ENCODE measurements around the gene EFNA2. TPM values are rescaled to one million over a fixed set of nuclear protein-coding genes. Genes with fewer than 3 reads are reported as not detected.
"Not testable (repeated sequence)": the region's sequence is repeated elsewhere in the genome, so short reads cannot be mapped to it uniquely, and the experiment has no call there.

EFNA2 gene
- polyA plus RNA-seq, 1 donor (not counting 4 experiments of a cell fraction or from before 2014, with no cell fraction given): not detected

DNA sequence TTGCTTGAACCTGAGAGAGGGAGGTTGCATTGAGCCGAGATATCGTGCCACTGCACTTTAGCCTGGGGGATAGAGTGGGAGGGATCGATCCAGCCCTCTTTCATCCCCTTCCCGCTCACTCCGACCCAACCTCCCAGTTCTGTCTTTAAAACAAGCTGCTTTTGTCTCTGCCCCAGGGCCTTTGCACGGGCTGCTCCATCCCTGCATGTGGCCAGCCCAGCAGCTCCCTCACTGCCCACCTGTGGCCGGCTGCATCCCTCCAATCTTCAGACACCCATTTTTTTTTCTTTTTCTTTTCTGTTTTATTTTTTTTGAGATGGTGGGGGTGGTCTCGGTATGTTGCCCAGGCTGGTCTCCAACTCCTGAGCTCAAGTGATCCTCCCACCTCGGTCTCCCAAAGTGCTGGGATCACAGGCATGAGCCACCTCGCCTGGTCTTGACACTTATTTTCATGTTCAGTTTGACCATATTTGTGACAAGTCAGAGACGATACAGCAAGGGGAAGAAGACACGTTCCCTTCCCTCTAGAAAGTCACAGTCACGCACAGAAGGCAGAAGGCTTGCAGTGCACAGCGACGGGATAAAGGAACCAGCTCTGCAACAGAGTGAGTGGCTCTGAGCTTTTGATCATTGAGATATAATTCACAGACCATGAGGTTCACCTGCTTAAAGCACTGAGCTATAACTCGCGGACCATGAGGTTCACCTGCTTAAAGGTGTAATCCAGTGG, 31.8 kb downstream of the EFNA2 start:
- no peaks in the 10 kb centered on the region for H3K9me1 ChIP-seq (ENCODE audit: control insufficient read depth, extremely low read depth, insufficient read depth, low read length)
- DNase-seq (ENCODE audit: low read depth, low spot score) (no peak), FAIRE-seq (no peak)
- H3K9me3 ChIP-seq (ENCODE audit: control insufficient read depth, low read depth, low read length): no peaks in the 10 kb centered on the region
- peaks cover 18% of the 10 kb centered on the region for H3K4me1 ChIP-seq (ENCODE audit: control insufficient read depth, extremely low read depth, insufficient read depth, low read length)
- peaks cover 34% of the 10 kb centered on the region for H3K27me3 ChIP-seq (ENCODE audit: control insufficient read depth, extremely low read depth, insufficient read depth, low read length)
- dilution Hi-C loops (cut with MboI; ENCODE audit: extremely low pct_ligation_motif_present, low sequenced_read_pairs): no loop called here
- no peaks in the 10 kb centered on the region for H3K79me2 ChIP-seq (ENCODE audit: control insufficient read depth, insufficient read depth, low read length)
- H3K27ac ChIP-seq (ENCODE audit: control insufficient read depth, insufficient read depth, low read length): no peak overlapping the region
- no peak overlapping the region for H3K9ac ChIP-seq (ENCODE audit: control insufficient read depth, extremely low read depth, insufficient read depth, low read length)
- no peaks in the 10 kb centered on the region for H3K36me3 ChIP-seq (ENCODE audit: control insufficient read depth in 2 of 2, extremely low read depth in 1 of 2, insufficient read depth in 2 of 2, low read length in 2 of 2)
- no peaks in the 10 kb centered on the region for H4K20me1 ChIP-seq (ENCODE audit: control insufficient read depth, extremely low read depth, insufficient read depth, low read length)
- H2AFZ ChIP-seq (ENCODE audit: control insufficient read depth, low read length): no peak overlapping the region
- TF ChIP-seq, protein P1, sequence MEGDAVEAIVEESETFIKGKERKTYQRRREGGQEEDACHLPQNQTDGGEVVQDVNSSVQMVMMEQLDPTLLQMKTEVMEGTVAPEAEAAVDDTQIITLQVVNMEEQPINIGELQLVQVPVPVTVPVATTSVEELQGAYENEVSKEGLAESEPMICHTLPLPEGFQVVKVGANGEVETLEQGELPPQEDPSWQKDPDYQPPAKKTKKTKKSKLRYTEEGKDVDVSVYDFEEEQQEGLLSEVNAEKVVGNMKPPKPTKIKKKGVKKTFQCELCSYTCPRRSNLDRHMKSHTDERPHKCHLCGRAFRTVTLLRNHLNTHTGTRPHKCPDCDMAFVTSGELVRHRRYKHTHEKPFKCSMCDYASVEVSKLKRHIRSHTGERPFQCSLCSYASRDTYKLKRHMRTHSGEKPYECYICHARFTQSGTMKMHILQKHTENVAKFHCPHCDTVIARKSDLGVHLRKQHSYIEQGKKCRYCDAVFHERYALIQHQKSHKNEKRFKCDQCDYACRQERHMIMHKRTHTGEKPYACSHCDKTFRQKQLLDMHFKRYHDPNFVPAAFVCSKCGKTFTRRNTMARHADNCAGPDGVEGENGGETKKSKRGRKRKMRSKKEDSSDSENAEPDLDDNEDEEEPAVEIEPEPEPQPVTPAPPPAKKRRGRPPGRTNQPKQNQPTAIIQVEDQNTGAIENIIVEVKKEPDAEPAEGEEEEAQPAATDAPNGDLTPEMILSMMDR (optimal IDR thresholded peaks at IDR 0.05 in 1 of 3, IDR thresholded peaks at IDR 0.05 in 1 of 3, conservative IDR thresholded peaks at IDR 0.05 in 1 of 3; ENCODE audit: extremely low read depth in 1 of 3, insufficient read depth in 2 of 3, low read length in 3 of 3): no peak
- TF ChIP-seq EZH2 (IDR thresholded peaks at IDR 0.05; ENCODE audit: low read length): no peak
- no peak overlapping the region for H3K4me2 ChIP-seq (ENCODE audit: control insufficient read depth, extremely low read depth, insufficient read depth, low read depth, low read length)
- no peak overlapping the region for H3K4me3 ChIP-seq (ENCODE audit: control insufficient read depth in 2 of 3, extremely low read depth in 1 of 3, insufficient read depth in 2 of 3, low read depth in 1 of 3, low read length in 3 of 3)

DNA sequence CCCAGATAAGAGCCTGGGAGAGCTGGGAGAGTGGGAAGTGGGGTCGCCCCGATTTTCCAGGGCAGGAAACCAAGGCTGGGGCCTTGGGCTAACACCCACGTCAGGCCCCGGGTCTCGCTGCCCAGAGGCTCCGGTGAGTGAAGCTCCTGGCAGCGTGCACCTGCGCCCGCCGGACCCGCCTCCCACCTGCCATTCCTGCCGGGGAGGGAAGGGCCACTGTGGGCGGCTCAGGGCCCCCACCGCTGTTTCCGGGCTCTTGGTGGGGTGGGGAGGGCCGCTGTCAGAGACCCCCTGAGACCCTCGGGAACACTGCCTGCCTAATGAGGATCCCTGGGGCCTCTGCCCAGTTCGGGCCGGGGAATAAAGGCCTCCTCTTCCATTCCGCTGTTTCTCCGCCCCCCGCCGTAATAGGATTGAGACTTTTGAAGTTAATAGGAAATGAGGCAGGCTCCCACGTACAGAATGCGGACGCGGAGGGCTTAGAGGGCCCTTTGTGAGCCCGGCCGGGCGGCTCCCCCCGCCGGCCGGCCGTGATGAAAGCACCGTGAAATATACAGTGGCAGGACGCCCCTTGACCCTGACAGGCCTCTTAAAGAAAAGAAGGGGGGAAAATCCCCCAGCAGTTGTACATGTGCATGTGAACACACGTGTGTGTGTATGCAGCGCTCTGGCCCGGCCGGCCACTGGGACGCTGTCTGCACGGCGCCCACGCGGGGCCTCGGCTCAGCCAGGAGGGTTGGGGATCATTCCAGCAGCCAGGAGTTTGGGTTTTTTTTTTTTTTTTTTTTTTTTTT, 33.2 kb downstream of the EFNA2 start:
- Histone ChIP-seq H3K4me2 (ENCODE audit: control insufficient read depth, extremely low read depth, insufficient read depth, low read depth, low read length) (no peak overlapping the region), H4K20me1 (ENCODE audit: control insufficient read depth, extremely low read depth, insufficient read depth, low read length) (no peaks in the 10 kb centered on the region), H3K9me1 (ENCODE audit: control insufficient read depth, extremely low read depth, insufficient read depth, low read length) (no peaks in the 10 kb centered on the region), H3K9me3 (ENCODE audit: control insufficient read depth, low read depth, low read length) (no peaks in the 10 kb centered on the region), H2AFZ (ENCODE audit: control insufficient read depth, low read length) (no peak overlapping the region), H3K4me1 (ENCODE audit: control insufficient read depth, extremely low read depth, insufficient read depth, low read length) (peaks cover 7% of the 10 kb centered on the region), H3K27ac (ENCODE audit: control insufficient read depth, insufficient read depth, low read length) (no peak overlapping the region), H3K79me2 (ENCODE audit: control insufficient read depth, insufficient read depth, low read length) (no peaks in the 10 kb centered on the region), H3K36me3 (ENCODE audit: control insufficient read depth in 2 of 2, extremely low read depth in 1 of 2, insufficient read depth in 2 of 2, low read length in 2 of 2) (no peaks in the 10 kb centered on the region), H3K9ac (ENCODE audit: control insufficient read depth, extremely low read depth, insufficient read depth, low read length) (no peak overlapping the region), H3K4me3 (ENCODE audit: control insufficient read depth in 2 of 3, extremely low read depth in 1 of 3, insufficient read depth in 2 of 3, low read depth in 1 of 3, low read length in 3 of 3) (no peak overlapping the region), H3K27me3 (ENCODE audit: control insufficient read depth, extremely low read depth, insufficient read depth, low read length) (peaks cover 34% of the 10 kb centered on the region)
- DNase-seq (ENCODE audit: low read depth, low spot score) (no peak), FAIRE-seq (no peak)
- dilution Hi-C loops (cut with MboI; ENCODE audit: extremely low pct_ligation_motif_present, low sequenced_read_pairs): no loop called here
- TF ChIP-seq, protein P1 (optimal IDR thresholded peaks at IDR 0.05 in 1 of 3, IDR thresholded peaks at IDR 0.05 in 1 of 3, conservative IDR thresholded peaks at IDR 0.05 in 1 of 3; ENCODE audit: extremely low read depth in 1 of 3, insufficient read depth in 2 of 3, low read length in 3 of 3): no peak
- TF ChIP-seq EZH2 (IDR thresholded peaks at IDR 0.05; ENCODE audit: low read length): no peak

DNA sequence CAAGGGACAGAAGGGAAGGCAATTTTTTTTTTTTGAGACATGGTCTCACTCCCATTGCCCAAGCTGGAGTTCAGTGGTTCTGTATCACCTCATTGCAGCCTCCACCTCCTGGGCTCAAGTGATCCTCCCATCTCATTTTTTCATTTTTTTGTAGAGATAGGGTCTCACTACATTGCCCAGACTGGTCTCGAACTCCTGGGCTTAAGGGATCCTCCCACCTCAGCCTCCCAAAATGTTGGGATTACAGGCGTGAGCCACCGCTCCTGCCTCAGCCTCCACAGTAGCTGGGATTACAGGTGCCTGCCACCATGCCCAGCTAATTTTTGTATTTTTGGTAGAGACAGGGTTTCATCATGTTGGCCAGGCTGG, 34.6 kb downstream of the EFNA2 start:
- H3K4me1 ChIP-seq (ENCODE audit: control insufficient read depth, extremely low read depth, insufficient read depth, low read length); dilution Hi-C loops (cut with MboI; ENCODE audit: extremely low pct_ligation_motif_present, low sequenced_read_pairs); H2AFZ ChIP-seq (ENCODE audit: control insufficient read depth, low read length); DNase-seq (ENCODE audit: low read depth, low spot score); H3K4me3 ChIP-seq (ENCODE audit: control insufficient read depth in 2 of 3, extremely low read depth in 1 of 3, insufficient read depth in 2 of 3, low read depth in 1 of 3, low read length in 3 of 3); FAIRE-seq; H3K9me1 ChIP-seq (ENCODE audit: control insufficient read depth, extremely low read depth, insufficient read depth, low read length); H3K4me2 ChIP-seq (ENCODE audit: control insufficient read depth, extremely low read depth, insufficient read depth, low read depth, low read length); H3K9me3 ChIP-seq (ENCODE audit: control insufficient read depth, low read depth, low read length); H3K79me2 ChIP-seq (ENCODE audit: control insufficient read depth, insufficient read depth, low read length); H3K27ac ChIP-seq (ENCODE audit: control insufficient read depth, insufficient read depth, low read length); H3K36me3 ChIP-seq (ENCODE audit: control insufficient read depth in 2 of 2, extremely low read depth in 1 of 2, insufficient read depth in 2 of 2, low read length in 2 of 2); H4K20me1 ChIP-seq (ENCODE audit: control insufficient read depth, extremely low read depth, insufficient read depth, low read length); H3K9ac ChIP-seq (ENCODE audit: control insufficient read depth, extremely low read depth, insufficient read depth, low read length): not testable (repeated sequence)
- peaks cover 40% of the 10 kb centered on the region for H3K27me3 ChIP-seq (ENCODE audit: control insufficient read depth, extremely low read depth, insufficient read depth, low read length)
